ENCODE results near the gene RASA3.

RASA3 gene

GRCh38 chr13:114016321-114017027, 115.9 kb downstream of the RASA3 start:
- DNase-seq = no peak

DNA sequence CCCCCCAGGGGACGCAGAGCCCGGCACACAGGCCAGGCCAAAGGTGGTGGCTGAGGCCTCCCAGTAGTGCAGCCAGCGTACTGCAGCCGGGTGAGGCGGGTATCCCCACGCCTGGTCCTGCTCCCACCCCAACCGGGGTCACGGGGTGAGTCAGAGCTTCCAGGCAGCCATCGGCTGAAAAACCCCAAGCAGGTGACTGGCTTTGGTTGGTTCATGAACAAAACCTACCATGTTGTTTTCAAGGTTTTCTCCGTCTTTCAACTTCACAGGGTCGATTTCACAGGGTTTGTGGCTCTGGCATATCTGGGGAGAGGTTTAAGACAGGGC, 116.5 kb downstream of the RASA3 start:
- no peak for DNase-seq

- DNase-seq = no peak
These were observed 117.1 kb downstream of the RASA3 start for GRCh38 chr13:114015111-114015968.

DNA sequence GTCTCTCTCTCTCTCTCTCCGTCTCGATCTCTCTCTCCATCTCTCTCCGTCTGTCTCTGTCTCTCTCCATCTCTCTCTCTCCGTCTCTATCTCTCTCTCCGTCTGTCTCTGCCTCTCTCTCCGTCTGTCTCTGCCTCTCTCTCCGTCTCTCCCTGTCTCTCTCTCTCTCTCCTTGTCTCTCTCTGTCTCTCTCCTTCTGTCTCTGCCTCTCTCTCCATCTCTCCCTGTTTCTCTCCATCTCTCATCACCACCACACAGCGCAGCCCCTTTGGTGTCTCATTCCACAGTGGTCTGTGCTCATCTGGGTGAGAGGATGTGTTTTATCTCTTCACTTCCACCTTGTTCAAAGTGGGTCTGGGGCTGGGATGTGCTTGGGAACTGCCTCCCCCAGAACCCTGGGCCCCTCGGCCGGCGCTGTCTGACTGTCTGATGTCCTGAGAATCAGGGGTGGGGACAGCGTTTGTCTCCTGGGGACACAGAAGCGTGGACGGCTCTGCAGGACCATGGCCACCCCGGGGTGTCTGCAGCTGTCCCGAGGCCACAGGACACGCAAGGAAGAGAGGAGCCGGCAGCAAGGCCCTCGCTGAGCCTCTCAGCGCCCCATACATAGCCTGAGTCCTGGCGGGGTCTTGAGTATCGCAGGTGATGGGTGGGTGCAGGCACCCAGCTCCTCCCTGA, 118.3 kb downstream of the RASA3 start:
- DNase-seq = no peak

DNA sequence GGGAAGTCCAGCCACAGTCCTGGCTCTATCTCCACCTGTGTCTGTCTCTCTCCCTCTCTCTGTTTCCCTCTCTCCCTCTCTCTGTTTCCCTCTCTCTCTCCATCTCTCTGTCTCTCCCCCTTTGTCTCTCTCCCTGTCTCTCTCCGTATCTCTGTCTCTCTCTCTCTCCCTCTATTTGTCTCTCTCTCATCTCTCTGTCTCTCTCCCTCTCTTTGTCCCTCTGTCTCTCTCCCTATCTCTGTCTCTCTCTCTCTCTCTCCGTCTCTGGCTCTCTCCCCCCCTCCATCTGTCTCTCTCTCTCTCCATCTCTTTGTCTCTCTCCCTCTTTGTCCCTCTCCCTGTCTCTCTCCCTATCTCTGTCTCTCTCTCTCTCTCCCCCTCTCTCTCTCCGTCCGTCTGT, 119.1 kb downstream of the RASA3 start:
- DNase-seq = no peak

- no peak for DNase-seq
These were observed 119.5 kb downstream of the RASA3 start for GRCh38 chr13:114012921-114013320.

GRCh38 chr13:114012141-114012540, 120.3 kb downstream of the RASA3 start:
- no peak for DNase-seq

DNA sequence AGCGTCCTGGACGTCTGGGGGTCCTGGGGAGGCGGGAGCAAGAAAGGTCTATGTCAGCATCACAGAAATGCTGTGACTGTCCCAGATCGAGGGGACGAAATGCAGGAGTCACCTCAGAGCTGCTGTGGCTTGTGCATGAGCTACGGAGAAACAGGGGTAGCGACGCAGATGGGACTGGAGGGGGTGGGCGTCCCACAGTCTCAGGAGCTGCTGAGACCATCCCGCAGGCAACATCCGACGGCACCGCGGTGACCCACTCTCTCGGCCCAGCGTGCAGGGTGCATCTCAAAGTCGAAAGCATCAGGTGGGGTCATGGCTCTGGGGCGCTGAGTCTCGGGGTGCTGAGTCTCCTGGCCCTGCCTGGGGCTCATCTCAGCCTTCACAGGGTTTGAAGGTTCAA, 121.2 kb downstream of the RASA3 start:
- no peak for DNase-seq

DNA sequence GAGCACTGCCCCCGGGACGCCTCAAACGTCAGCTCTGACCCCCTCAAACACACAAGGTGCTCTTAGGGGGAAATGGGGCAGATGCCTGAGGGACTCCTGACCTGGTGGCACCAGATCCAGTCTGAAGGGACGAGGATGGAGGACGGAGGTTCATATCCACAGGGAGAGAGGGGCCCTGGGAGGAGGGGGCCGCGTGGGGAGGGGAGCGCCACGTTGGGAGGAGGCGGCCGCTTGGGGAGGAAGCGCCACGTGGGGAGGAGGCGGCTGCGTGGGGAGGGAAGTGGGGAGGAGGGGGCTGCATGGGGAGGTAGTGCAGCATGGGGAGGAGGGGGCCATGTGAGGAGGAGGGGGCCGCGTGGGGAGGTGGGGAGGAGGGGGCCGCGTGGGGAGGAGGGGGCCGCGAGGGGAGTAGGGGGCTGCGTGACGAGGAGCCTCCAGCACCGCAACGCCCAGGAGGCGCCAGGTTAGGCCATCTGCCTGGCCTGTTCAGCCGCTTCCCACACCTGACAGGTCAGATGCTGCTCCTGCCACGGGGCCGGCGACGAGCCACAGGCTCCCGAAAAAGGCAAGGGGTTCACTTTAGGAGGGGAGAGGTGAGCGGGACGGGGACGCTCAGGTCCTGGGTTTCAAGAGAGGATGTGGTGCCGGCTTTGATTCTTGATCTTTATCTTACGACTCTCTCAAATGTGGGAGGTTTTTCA, 121.9 kb downstream of the RASA3 start:
- no peak for DNase-seq

GRCh38 chr13:114009590-114010400, 122.6 kb downstream of the RASA3 start:
- no peak for DNase-seq

DNA sequence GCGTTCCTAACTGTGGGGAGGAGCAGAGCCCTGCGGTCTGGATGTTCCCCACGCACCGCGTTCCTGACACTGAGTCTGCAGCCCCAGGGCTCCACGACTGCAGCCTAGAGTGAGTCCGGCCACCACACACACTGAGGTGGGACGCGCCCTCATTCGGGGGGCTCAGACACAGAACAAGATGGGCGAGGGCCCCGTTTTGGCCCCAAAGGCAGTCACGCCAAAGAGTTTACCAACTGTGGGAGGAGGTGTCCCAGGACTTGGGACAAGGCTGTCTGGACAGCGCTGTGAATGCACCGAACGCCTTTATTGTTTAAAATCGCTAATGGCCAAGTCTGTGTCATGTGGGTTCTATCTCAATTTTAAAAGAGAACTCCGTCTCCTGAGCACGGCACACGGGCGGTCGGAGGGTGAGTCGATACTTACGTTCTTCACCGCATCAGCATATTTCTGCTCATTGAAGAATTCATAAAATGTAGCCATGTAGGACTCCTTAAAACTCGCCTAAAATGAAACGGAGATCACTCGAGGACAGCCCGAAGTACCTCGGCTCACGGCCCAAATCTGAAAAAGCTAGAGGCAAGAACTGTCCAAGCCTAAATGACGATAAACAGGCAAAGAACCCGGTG, 123.3 kb downstream of the RASA3 start:
- no peak for DNase-seq

DNA sequence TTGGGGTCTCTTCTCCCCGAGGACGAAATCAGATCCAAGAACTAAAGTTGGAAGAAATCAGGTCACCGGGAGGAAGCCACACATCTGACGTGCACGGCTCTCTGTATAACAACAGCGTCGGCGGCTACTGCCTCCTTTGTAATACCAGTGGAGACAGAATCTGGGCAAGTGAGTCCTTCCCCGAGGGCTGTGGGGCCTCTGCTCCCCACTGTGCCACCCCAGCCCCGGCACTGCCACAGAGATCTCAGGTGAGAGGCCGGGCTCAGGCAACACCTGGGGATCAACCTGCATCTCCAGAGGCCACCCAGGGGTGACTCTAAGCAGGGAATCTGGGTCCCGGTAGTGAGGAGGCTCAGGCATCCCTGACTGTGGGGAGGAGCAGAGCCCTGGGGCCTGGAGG, 124.9 kb downstream of the RASA3 start:
- DNase-seq = no peak

- no peak for DNase-seq
These were observed 127.2 kb downstream of the RASA3 start for GRCh38 chr13:114005206-114005724.

- no peak for DNase-seq
These were observed 127.8 kb downstream of the RASA3 start for GRCh38 chr13:114004420-114005205.

DNA sequence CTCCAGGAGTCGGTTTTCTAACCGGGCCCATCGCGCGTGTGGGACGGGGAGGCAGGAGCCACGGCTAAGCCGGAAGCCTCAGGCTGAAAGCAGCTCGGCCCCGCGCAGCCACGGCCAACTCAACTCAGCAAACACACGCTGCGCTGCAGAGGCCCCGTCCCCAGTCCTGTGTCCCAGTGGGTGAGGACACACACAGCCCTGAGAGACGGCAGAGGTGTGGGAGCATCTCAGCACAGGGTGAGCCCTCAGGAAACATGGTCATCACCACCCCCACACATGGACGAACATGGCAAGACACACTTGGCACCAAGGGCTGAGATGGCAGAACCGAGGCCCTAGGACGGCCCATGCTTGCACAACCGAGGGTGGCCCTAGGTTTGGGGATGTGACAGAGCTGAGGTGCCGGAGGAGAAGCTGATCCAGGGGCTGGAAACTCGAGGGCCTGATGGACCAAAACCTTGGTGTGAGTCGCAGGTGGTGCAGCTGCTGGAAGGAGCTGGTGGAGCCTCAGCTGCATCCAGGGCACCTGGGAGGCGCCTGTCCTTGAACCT, 129.6 kb downstream of the RASA3 start:
- no peak for DNase-seq

DNA sequence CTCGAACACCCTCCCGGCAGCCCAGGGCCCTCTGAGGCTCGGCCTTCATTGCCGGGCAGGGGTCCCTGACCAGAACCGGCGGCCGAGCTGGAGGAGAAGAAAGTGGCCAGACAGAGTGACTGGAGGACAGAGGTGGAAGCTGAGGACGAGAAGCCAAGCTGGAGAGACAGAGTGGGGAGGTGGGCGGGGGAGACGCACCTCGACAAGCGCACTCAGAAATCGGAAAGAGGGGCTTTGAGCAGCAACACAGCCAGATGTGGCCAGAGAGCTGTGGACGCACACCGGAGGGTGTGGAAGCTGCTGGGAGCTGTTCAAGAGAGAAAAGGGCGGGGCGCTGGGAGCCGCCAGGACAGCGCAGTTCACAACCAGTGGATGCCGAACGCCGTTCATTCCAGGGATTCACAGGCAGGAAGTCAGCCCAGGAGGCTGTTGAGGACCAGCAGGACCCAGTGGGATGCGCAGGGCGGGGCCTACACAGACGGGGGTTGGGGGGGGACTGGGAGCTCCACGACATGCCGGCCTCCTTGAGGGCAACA, 130.3 kb downstream of the RASA3 start:
- no peak for DNase-seq

DNA sequence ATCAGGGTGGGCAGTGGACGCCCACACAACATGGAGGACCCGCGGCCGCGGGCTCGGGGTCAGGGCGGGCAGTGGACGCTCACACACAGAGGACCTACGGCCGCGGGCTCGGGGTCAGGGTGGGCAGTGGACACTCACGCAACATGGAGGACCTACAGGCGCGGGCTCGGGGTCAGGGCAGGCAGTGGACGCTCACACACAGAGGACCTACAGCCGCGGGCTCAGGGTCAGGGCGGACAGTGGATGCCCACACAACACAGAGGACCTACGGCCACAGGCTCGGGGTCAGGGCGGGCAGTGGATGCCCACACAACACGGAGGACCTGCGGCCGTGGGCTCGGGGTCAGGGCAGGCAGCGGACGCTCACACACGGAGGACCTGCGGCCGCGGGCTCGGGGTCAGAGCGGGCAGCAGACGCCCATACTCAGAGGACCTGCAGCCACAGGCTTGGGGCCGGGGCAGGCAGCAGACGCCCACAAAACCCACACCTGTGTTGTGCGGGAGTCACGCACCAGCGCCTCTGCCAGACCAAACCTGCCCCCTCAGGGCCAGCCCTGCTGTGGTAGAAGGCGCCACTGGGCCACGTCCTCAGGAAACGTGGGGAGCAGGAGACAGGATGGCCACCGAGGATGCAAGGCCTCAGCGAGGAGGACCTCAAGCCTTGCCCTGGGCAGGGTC, 131.0 kb downstream of the RASA3 start:
- no peak for DNase-seq

GRCh38 chr13:114000151-114001040, 132.0 kb downstream of the RASA3 start:
- no peak for DNase-seq

DNA sequence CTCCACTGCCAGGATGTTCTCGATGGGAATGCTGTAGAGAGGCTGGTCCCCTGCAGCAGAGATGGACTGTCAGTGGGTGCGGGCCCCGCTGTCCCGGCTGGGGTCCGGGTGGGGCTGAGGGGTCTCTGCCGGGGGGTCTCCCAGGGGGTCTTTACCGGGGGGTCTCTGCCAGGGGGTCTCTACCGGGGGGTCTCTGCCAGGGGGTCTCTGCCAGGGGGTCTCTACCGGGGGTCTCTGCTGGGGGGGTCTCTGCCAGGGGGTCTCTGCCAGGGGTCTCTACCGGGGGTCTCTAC, 132.9 kb downstream of the RASA3 start:
- DNase-seq = no peak
